ENCODE measurements around the gene ME3. TPM values are rescaled to one million over a fixed set of nuclear protein-coding genes. Genes with fewer than 3 reads are reported as not detected.

ME3 gene
- total RNA-seq, result 3.5 and 4.1 TPM in 2 replicates

GRCh38 chr11:86672007-86672621 lies at the start of gene ME3:
Gene ME3, minus strand, starts transcription at chr11:86672616.
- H3K4me3 Mint-ChIP-seq (ENCODE audit: low read depth), result peak within 1 kb of the TSS; percentile 75
- no peaks in the 10 kb centered on the region for H3K36me3 Mint-ChIP-seq (ENCODE audit: low read depth)
- intact Hi-C loops (cut with micrococcal nuclease), result no loop called here
- DNase-seq (ENCODE audit: low spot score), result peak; percentile 28
- H3K27ac Mint-ChIP-seq, result no peak within 1 kb of the TSS
- H3K9me3 Mint-ChIP-seq, result no peaks in the 10 kb centered on the region
- peaks cover 37% of the 10 kb centered on the region for H3K27me3 Mint-ChIP-seq (ENCODE audit: low read depth)
- peaks cover 6% of the 10 kb centered on the region for H3K4me1 Mint-ChIP-seq (ENCODE audit: low read depth)

GRCh38 chr11:86722006-86722405 lies 49.6 kb upstream of the ME3 start:
- H3K27ac Mint-ChIP-seq, result no peak overlapping the region
- DNase-seq (ENCODE audit: low spot score), result no peak
- intact Hi-C loops (cut with micrococcal nuclease), result no loop called here
- H3K27me3 Mint-ChIP-seq (ENCODE audit: low read depth), result peaks cover 4% of the 10 kb centered on the region
- H3K4me1 Mint-ChIP-seq (ENCODE audit: low read depth), result no peaks in the 10 kb centered on the region
- H3K36me3 Mint-ChIP-seq (ENCODE audit: low read depth), result no peaks in the 10 kb centered on the region
- no peak overlapping the region for H3K4me3 Mint-ChIP-seq (ENCODE audit: low read depth)
- H3K9me3 Mint-ChIP-seq, result peaks cover 14% of the 10 kb centered on the region

- Mint-ChIP-seq H3K4me1 (ENCODE audit: low read depth) (no peaks in the 10 kb centered on the region), H3K27me3 (ENCODE audit: low read depth) (peaks cover 4% of the 10 kb centered on the region), H3K9me3 (peaks cover 14% of the 10 kb centered on the region), H3K4me3 (ENCODE audit: low read depth) (no peak overlapping the region), H3K36me3 (ENCODE audit: low read depth) (no peaks in the 10 kb centered on the region), H3K27ac (no peak overlapping the region)
- DNase-seq (ENCODE audit: low spot score), result no peak
- intact Hi-C loops (cut with micrococcal nuclease), result no loop called here
Observed at GRCh38 chr11:86720546-86720945, 48.1 kb upstream of the ME3 start.

- Mint-ChIP-seq H3K4me1 (ENCODE audit: low read depth) (no peaks in the 10 kb centered on the region), H3K36me3 (ENCODE audit: low read depth) (no peaks in the 10 kb centered on the region), H3K9me3 (peaks cover 14% of the 10 kb centered on the region), H3K27me3 (ENCODE audit: low read depth) (peaks cover 4% of the 10 kb centered on the region), H3K4me3 (ENCODE audit: low read depth) (no peak overlapping the region), H3K27ac (no peak overlapping the region)
- intact Hi-C loops (cut with micrococcal nuclease), result no loop called here
- no peak for DNase-seq (ENCODE audit: low spot score)
Observed at GRCh38 chr11:86719781-86720463, 47.5 kb upstream of the ME3 start.

GRCh38 chr11:86718999-86719398 lies 46.6 kb upstream of the ME3 start:
- H3K4me1 Mint-ChIP-seq (ENCODE audit: low read depth), result no peaks in the 10 kb centered on the region

GRCh38 chr11:86718521-86718920 lies 46.1 kb upstream of the ME3 start:
- DNase-seq (ENCODE audit: low spot score), result no peak
- Mint-ChIP-seq H3K27me3 (ENCODE audit: low read depth) (peaks cover 4% of the 10 kb centered on the region), H3K27ac (no peak overlapping the region), H3K4me1 (ENCODE audit: low read depth) (no peaks in the 10 kb centered on the region), H3K4me3 (ENCODE audit: low read depth) (no peak overlapping the region), H3K36me3 (ENCODE audit: low read depth) (no peaks in the 10 kb centered on the region), H3K9me3 (peaks cover 14% of the 10 kb centered on the region)
- intact Hi-C loops (cut with micrococcal nuclease), result no loop called here

More at GRCh38 chr11:86718999-86719398, 46.6 kb upstream of the ME3 start:
- Mint-ChIP-seq H3K27ac (no peak overlapping the region), H3K27me3 (ENCODE audit: low read depth) (peaks cover 4% of the 10 kb centered on the region), H3K4me3 (ENCODE audit: low read depth) (no peak overlapping the region), H3K36me3 (ENCODE audit: low read depth) (no peaks in the 10 kb centered on the region), H3K9me3 (peaks cover 14% of the 10 kb centered on the region)
- intact Hi-C loops (cut with micrococcal nuclease), result no loop called here
- no peak for DNase-seq (ENCODE audit: low spot score)

- H3K27ac Mint-ChIP-seq, result no peak overlapping the region
- no peaks in the 10 kb centered on the region for H3K4me1 Mint-ChIP-seq (ENCODE audit: low read depth)
- no peak overlapping the region for H3K4me3 Mint-ChIP-seq (ENCODE audit: low read depth)
- peaks cover 9% of the 10 kb centered on the region for H3K9me3 Mint-ChIP-seq
- no peak for DNase-seq (ENCODE audit: low spot score)
- H3K36me3 Mint-ChIP-seq (ENCODE audit: low read depth), result no peaks in the 10 kb centered on the region
- intact Hi-C loops (cut with micrococcal nuclease), result no loop called here
- H3K27me3 Mint-ChIP-seq (ENCODE audit: low read depth), result peaks cover 4% of the 10 kb centered on the region
Observed at GRCh38 chr11:86717817-86718501, 45.5 kb upstream of the ME3 start.

GRCh38 chr11:86715611-86716010 lies 43.2 kb upstream of the ME3 start:
- Mint-ChIP-seq H3K9me3 (no peaks in the 10 kb centered on the region), H3K27ac (no peak overlapping the region), H3K4me1 (ENCODE audit: low read depth) (no peaks in the 10 kb centered on the region), H3K36me3 (ENCODE audit: low read depth) (no peaks in the 10 kb centered on the region), H3K27me3 (ENCODE audit: low read depth) (peaks cover 4% of the 10 kb centered on the region), H3K4me3 (ENCODE audit: low read depth) (no peak overlapping the region)
- intact Hi-C loops (cut with micrococcal nuclease), result no loop called here
- no peak for DNase-seq (ENCODE audit: low spot score)

- H3K36me3 Mint-ChIP-seq (ENCODE audit: low read depth), result no peaks in the 10 kb centered on the region
- peaks cover 8% of the 10 kb centered on the region for H3K9me3 Mint-ChIP-seq
- H3K4me3 Mint-ChIP-seq (ENCODE audit: low read depth), result no peak overlapping the region
- H3K27ac Mint-ChIP-seq, result no peak overlapping the region
- no peaks in the 10 kb centered on the region for H3K4me1 Mint-ChIP-seq (ENCODE audit: low read depth)
- no peak for DNase-seq (ENCODE audit: low spot score)
- peaks cover 8% of the 10 kb centered on the region for H3K27me3 Mint-ChIP-seq (ENCODE audit: low read depth)
- intact Hi-C loops (cut with micrococcal nuclease), result no loop called here
Observed at GRCh38 chr11:86713552-86713951, 41.1 kb upstream of the ME3 start.

GRCh38 chr11:86710936-86711335 lies 38.5 kb upstream of the ME3 start:
- peaks cover 8% of the 10 kb centered on the region for H3K9me3 Mint-ChIP-seq
- no peaks in the 10 kb centered on the region for H3K36me3 Mint-ChIP-seq (ENCODE audit: low read depth)
- no peak overlapping the region for H3K4me3 Mint-ChIP-seq (ENCODE audit: low read depth)
- no peaks in the 10 kb centered on the region for H3K4me1 Mint-ChIP-seq (ENCODE audit: low read depth)
- intact Hi-C loops (cut with micrococcal nuclease), result no loop called here
- DNase-seq (ENCODE audit: low spot score), result no peak
- H3K27me3 Mint-ChIP-seq (ENCODE audit: low read depth), result peaks cover 11% of the 10 kb centered on the region
- no peak overlapping the region for H3K27ac Mint-ChIP-seq

- Mint-ChIP-seq H3K27ac (no peak overlapping the region), H3K27me3 (ENCODE audit: low read depth) (peaks cover 16% of the 10 kb centered on the region), H3K36me3 (ENCODE audit: low read depth) (no peaks in the 10 kb centered on the region), H3K4me3 (ENCODE audit: low read depth) (no peak overlapping the region), H3K4me1 (ENCODE audit: low read depth) (no peaks in the 10 kb centered on the region), H3K9me3 (peaks cover 8% of the 10 kb centered on the region)
- intact Hi-C loops (cut with micrococcal nuclease), result no loop called here
- DNase-seq (ENCODE audit: low spot score), result no peak
Observed at GRCh38 chr11:86708669-86709068, 36.3 kb upstream of the ME3 start.

GRCh38 chr11:86706338-86707131 lies 34.1 kb upstream of the ME3 start:
- Mint-ChIP-seq H3K27me3 (ENCODE audit: low read depth) (peaks cover 16% of the 10 kb centered on the region), H3K9me3 (peaks cover 8% of the 10 kb centered on the region), H3K4me3 (ENCODE audit: low read depth) (no peak overlapping the region), H3K4me1 (ENCODE audit: low read depth) (no peaks in the 10 kb centered on the region), H3K27ac (no peak overlapping the region), H3K36me3 (ENCODE audit: low read depth) (no peaks in the 10 kb centered on the region)
- intact Hi-C loops (cut with micrococcal nuclease), result no loop called here
- no peak for DNase-seq (ENCODE audit: low spot score)
